Embryonic facial prominence (tissue), 1 donor: ENCODE results near the gene PFN4.
A peak's percentile ranks its signal among the peaks of the same experiment; 100 is the strongest.

Experiments used
- DNase-seq: peaks from one replicate; pipeline ENCODE4 v3.0.0-alpha.2; 2016; ENCODE audit errors: extremely low spot score

The PFN4 gene

GRCh38 chr2:24077879-24078278 is 45.3 kb downstream of the PFN4 start:
- no peak for DNase-seq

- DNase-seq: no peak
Observed at GRCh38 chr2:24077535-24077877, 45.6 kb downstream of the PFN4 start.

GRCh38 chr2:24076849-24077534 is 46.1 kb downstream of the PFN4 start:
- peak; percentile 10 for DNase-seq

DNA sequence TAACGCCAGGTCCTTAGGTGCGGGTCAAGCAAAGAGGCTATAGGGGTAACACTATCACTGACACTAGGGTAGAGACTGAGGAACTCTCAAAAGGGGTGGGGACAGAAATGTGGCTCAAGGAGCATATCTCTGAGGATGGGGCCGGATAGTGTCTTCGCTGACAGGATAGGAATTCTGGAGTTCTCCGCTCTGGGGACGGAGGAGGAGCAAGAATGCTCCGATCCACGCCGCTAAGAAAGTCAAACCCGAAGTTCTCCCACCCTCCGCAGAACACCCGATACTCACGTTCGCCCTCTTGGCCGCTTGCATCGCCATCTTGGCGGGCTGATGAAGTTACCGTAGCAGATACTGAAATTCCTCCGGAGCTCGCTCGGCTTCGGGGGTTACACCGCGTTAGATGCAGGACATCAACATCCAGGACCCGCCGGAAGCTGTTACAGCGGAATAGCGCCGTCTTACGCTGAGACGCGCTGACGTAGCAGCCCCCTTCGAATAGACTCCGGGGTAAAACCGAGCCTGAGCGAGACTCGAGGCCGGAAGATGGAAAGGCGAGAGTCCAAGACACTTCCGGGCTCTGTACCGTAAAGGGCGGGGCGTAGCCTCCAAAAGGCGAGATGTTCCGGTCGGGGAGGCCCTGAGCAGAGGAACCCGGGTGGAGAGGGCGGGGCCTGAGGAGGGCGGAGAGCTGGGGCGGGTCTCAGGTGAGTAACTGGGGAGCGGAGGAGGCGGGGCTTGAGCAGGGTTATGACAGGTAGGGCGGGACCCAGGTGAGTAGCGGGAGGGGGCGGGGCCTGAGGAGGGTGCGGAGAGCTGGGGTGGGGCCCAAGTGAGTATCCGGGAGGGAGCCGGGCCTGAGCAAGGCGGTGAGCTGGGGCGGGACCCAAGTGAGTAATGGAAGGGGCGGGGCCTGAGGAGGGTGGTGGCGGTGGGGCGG is 47.0 kb downstream of the PFN4 start, which contains the start of gene SF3B6:
Gene SF3B6, minus strand, starts transcription at position 412 of the 934 bp plus-strand sequence. Its CDS starts 97 bp downstream, at position 315.
- peak; percentile 95 for DNase-seq

DNA sequence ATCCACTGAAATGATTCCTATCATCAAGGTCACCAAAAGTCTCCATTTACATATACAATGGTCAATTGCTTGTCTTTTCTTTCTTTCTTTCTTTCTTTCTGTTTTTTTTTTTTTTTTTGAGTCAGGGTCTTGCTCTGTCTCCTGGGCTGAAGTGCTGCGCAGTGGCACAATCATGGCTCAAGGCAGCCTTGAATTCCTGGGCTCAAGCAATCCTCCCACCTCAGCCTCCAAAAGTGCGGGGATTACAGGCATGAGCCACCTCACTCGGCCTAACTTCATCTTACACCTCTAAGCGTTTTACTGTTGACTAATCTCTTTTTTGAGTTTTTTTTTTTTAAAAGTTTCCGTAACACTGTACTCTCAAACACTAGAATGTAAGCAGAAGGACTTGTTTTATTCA is 47.9 kb downstream of the PFN4 start:
- DNase-seq: no peak

- DNase-seq: no peak
Observed at GRCh38 chr2:24073816-24074215, 49.3 kb downstream of the PFN4 start.

GRCh38 chr2:24072259-24072658 is 50.9 kb downstream of the PFN4 start:
- DNase-seq: no peak

- DNase-seq: no peak
Observed at GRCh38 chr2:24065341-24065740, 57.8 kb downstream of the PFN4 start.
